K562 (cell line): ENCODE data around the gene DAGLB. TPM values are rescaled to one million over a fixed set of nuclear protein-coding genes. Genes with fewer than 3 reads are reported as not detected.
A peak's percentile ranks its signal among the peaks of the same experiment; 100 is the strongest.

Source experiments
- ATAC-seq: fragments of 200-7000 bp; cut with Tn5 transposase; 3 replicates; pipeline ENCODE4 v1.9.1; 2020; ENCODE audit warnings: moderate library complexity
- BruUV-seq: library from RNA; stranded (reverse); fragments of 400-500 nt; replicated peaks from 2 replicates; lab custom pipeline; 2021; lab: Mats Ljungman, UMichigan
- CTCF ChIA-PET: fragments of 300-600 bp; formaldehyde crosslinking; extraction: SDS; loops from one replicate; lab custom pipeline; 2021; ENCODE audit warnings: low intra/inter-chr PET ratio; lab: Yijun Ruan, JAX
- POLR2A ChIA-PET: fragments of 300-600, 350-650 bp; sonication (Branson Sonifier 250); formaldehyde crosslinking; extraction: SDS; loops from one replicate; lab custom pipeline; 2021; ENCODE audit warnings: antibody characterized with exemption, inconsistent platforms; lab: Yijun Ruan, JAX
- DNase-seq, 4 experiments: peaks; one replicate each; pipeline versions ENCODE4 v3.0.0 to v3.0.0-alpha.2; 2011 to 2018; ENCODE audit warnings: low spot score in 3 of 4, mixed read lengths in 3 of 4; ENCODE audit errors: extremely low read depth in 1 of 4
- FAIRE-seq: peaks from 2 replicates; lab custom pipeline; 2011; peaks lifted over from hg19 to GRCh38; lab: Jason Lieb, UNC
- H2AFZ ChIP-seq: 2 replicates; pipeline ENCODE4 v1.6.0; 2011; ENCODE audit warnings: low read depth, low read length, control low read depth, inconsistent platforms
- H3K27ac ChIP-seq: fragments of 200-600 bp; 3 replicates; pipeline ENCODE4 v1.8.0; 2011; ENCODE audit warnings: low read depth, mild to moderate bottlenecking, control low read depth, inconsistent platforms, low read length, moderate library complexity, mixed read lengths; ENCODE audit errors: extremely low read depth
- H3K27me3 ChIP-seq, 2 experiments: fragments of 300-600 bp in 1 of 2; 2 replicates in 1 of 2; 3 replicates in 1 of 2; pipeline versions ENCODE4 v1.6.0 to v1.8.0; 2011; ENCODE audit warnings: inconsistent platforms in 2 of 2, low read length in 2 of 2, mild to moderate bottlenecking in 1 of 2, mixed read lengths in 1 of 2, moderate library complexity in 1 of 2; ENCODE audit not compliant: control insufficient read depth in 2 of 2, insufficient read depth in 2 of 2
- H3K36me3 ChIP-seq: fragments of 300-600 bp; 3 replicates; pipeline ENCODE4 v1.8.0; 2011; ENCODE audit warnings: mild to moderate bottlenecking, low read length, inconsistent platforms; ENCODE audit not compliant: control insufficient read depth, insufficient read depth
- H3K4me1 ChIP-seq, 2 experiments: fragments of 200-600 bp in 1 of 2; replicated peaks in 1 of 2; 2 replicates in 1 of 2; 3 replicates in 1 of 2; pipeline versions ENCODE4 v1.5.1 to v1.8.0; 2011; ENCODE audit warnings: inconsistent platforms in 2 of 2, low read length in 2 of 2, mild to moderate bottlenecking in 1 of 2, mixed read lengths in 1 of 2, moderate library complexity in 1 of 2; ENCODE audit not compliant: control insufficient read depth in 2 of 2, insufficient read depth in 2 of 2
- H3K4me2 ChIP-seq: 2 replicates; pipeline ENCODE4 v1.6.1; 2011; ENCODE audit warnings: low read length, control low read depth, inconsistent platforms, mixed read lengths; ENCODE audit not compliant: insufficient read depth
- H3K4me3 ChIP-seq: fragments of 200-600 bp; sonication (generic), shearing (Covaris generic); 2 replicates; pipeline ENCODE4 v1.5.1; 2016; ENCODE audit warnings: control low read depth, inconsistent platforms
- H3K79me2 ChIP-seq: fragments of 200-600 bp; 3 replicates; pipeline ENCODE4 v1.8.0; 2011; ENCODE audit warnings: low read length, inconsistent platforms; ENCODE audit not compliant: control insufficient read depth, insufficient read depth
- H3K9ac ChIP-seq, 2 experiments: 2 replicates each; pipeline versions ENCODE4 v1.6.0 to v1.6.1; 2011; ENCODE audit warnings: low read depth in 2 of 2, low read length in 2 of 2, control low read depth in 1 of 2, inconsistent platforms in 1 of 2, mild to moderate bottlenecking in 1 of 2, mixed read lengths in 1 of 2; ENCODE audit not compliant: insufficient read depth in 1 of 2
- H3K9me1 ChIP-seq: one replicate; pipeline ENCODE4 v1.6.0; 2011; ENCODE audit warnings: inconsistent platforms, mild to moderate bottlenecking, low read length, moderate library complexity; ENCODE audit not compliant: control insufficient read depth, insufficient read depth
- H3K9me3 ChIP-seq: replicated peaks from 2 replicates; pipeline ENCODE4 v1.5.1; 2011; ENCODE audit warnings: low read depth, low read length, inconsistent platforms; ENCODE audit not compliant: control insufficient read depth, insufficient read depth
- H4K20me1 ChIP-seq: replicated peaks from 2 replicates; pipeline ENCODE4 v1.6.1; 2011; ENCODE audit warnings: low read length, inconsistent platforms, mixed read lengths; ENCODE audit not compliant: control insufficient read depth, insufficient read depth
- JUND ChIP-seq, 2 experiments: IDR thresholded peaks; 2 replicates in 1 of 2; 3 replicates in 1 of 2; pipeline ENCODE4 v1.6.1; 2011; ENCODE audit warnings: borderline replicate concordance in 2 of 2, low read depth in 2 of 2, low read length in 2 of 2, improper control_type of control experiment in 1 of 2, missing biosample characterization in 1 of 2, missing genetic modification characterization in 1 of 2, missing genetic modification reagents in 1 of 2
- PHF21A ChIP-seq: fragments of 450-650 bp; IDR thresholded peaks from 2 replicates; pipeline ENCODE4 v1.6.1; 2017; ENCODE audit warnings: low read depth, borderline replicate concordance
- POLR2G ChIP-seq: fragments of 200-400 bp; formaldehyde crosslinking; IDR thresholded peaks from 2 replicates; pipeline ENCODE4 v1.6.1; 2017; ENCODE audit warnings: low read depth, mild to moderate bottlenecking, antibody characterized with exemption, low read length, moderate library complexity
- ZNF121 ChIP-seq: sonication (generic); formaldehyde crosslinking; conservative IDR thresholded peaks from 2 replicates; pipeline ENCODE4 v1.8.0; 2022; ENCODE audit warnings: missing genetic modification reagents
- ZNF124 ChIP-seq: sonication (generic); formaldehyde crosslinking; IDR thresholded peaks from 2 replicates; pipeline ENCODE4 v1.8.1; 2022; ENCODE audit warnings: missing genetic modification reagents
- WGBS: fragments of 100-300 bp; shearing (Covaris generic); methylation state at CpG from one replicate; pipeline ENCODE4 v1.1.6; 2016; ENCODE audit warnings: low coverage, mixed read lengths; ENCODE audit not compliant: insufficient coverage; ENCODE audit errors: missing lambda C conversion rate; 5-methylcytosine and 5-hydroxymethylcytosine counted together
- in situ Hi-C: fragments of 300-500 bp; cut with MboI; formaldehyde crosslinking; loops from 4 replicates; pipeline ENCODE4 v1.15.0; 2018; ENCODE audit warnings: inconsistent platforms, mixed read lengths
- intact Hi-C: fragments of 100-400 bp; cut with micrococcal nuclease; formaldehyde crosslinking; loops from 2 replicates; pipeline ENCODE4 v1.14.2; 2022
- polyA plus RNA-seq, 8 experiments: library from polyadenylated mRNA; depleted of rRNA in 4 of 8; stranded (reverse) in 5 of 8; unstranded in 3 of 8; fragments of >200 nt; fragmentation: Nextera tagmentation in 2 of 8; fragmentation: Illumina TruSeq in 1 of 8; extraction: Ambion mirVana in 2 of 8; extraction: Trizol in 1 of 8; gene quantifications; 2 replicates each; pipeline versions ENCODE4 v1.2.1 to v1.2.3, GENCODE V29; 2011 to 2014; ENCODE audit warnings: inconsistent platforms in 1 of 8, missing spikeins in 1 of 8
- total RNA-seq, 7 experiments: library from RNA; depleted of rRNA in 6 of 7; stranded (reverse); fragments of >200 nt in 6 of 7; fragmentation: Illumina TruSeq in 2 of 7; extraction: Trizol in 2 of 7; gene quantifications; 2 replicates each; pipeline versions ENCODE4 v1.2.1 to v1.2.3, GENCODE V29; 2011 to 2021; ENCODE audit warnings: low replicate concordance in 1 of 7

Gene DAGLB
- total and polyA plus RNA-seq, 9 of the 15 experiments (the other 6 are each of a cell fraction or from before 2014, with no cell fraction given), result 0.92 to 16.4 (median 9.3) TPM

DNA sequence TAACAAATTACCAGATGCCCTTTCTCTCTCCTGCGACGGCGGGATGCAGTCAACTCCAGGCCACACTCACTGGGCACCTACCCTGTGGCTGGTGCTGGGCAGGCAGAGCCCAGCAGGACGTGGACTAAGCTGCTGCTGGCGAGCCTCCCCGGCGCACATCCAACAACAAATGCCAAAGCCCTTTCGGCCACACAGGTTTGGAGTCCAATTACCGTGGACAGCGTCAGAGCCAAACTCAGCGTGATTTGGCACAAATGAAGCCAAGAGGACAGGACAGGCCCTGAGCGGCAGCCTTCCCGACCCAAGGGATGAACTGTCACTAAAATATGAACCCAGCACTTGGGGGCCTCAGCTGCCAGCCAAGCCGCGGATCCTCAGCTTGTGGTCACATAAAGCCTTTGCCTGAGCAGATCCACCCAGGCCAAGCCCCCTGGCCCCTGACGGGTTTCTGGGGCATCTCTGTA lies 28.4 kb downstream of the DAGLB start:
- no peak for FAIRE-seq
- intact Hi-C loops, result no loop called here
- Histone ChIP-seq H4K20me1 (no peaks in the 10 kb centered on the region), H3K36me3 (peaks cover 46% of the 10 kb centered on the region; the same call in 2 of the 3 replicates), H3K9me1 (no peaks in the 10 kb centered on the region), H3K79me2 (no peaks in the 10 kb centered on the region), H3K4me1 (peaks cover 0 to 12% of the 10 kb centered on the region in 2 experiments; a peak in 2 of 5 replicates), H3K9me3 (peaks cover 3% of the 10 kb centered on the region; the same call in 1 of the 2 replicates), H3K4me3 (no peak overlapping the region), H2AFZ (no peak overlapping the region), H3K27ac (no peak overlapping the region), H3K4me2 (no peak overlapping the region), H3K9ac (0 out of 4 replicates have a peak overlapping the region, but pooled peaks of 1 of the 2 experiments have one; percentile 61), H3K27me3 (no peaks in the 10 kb centered on the region)
- ChIA-PET POLR2A (no interaction called here), CTCF (no interaction called here)
- WGBS, result 95% methylated on average over 15 of the region's 16 CpGs
- no TSS peak for BruUV-seq
- in situ Hi-C loops, result no loop called here
- ATAC-seq, result no peak
- no peak for TF ChIP-seq ZNF124 (CRISPR knock-in tag)
- TF ChIP-seq POLR2G, result peak; percentile 36; the same call in 1 of the 2 replicates
- TF ChIP-seq JUND (IDR thresholded peaks at IDR 0.05; ENCODE audit: borderline replicate concordance, low read depth, low read length), result no peak
- TF ChIP-seq JUND (tag; IDR thresholded peaks at IDR 0.05; ENCODE audit: borderline replicate concordance, low read depth, low read length), result no peak
- DNase-seq, result no peak

DNA sequence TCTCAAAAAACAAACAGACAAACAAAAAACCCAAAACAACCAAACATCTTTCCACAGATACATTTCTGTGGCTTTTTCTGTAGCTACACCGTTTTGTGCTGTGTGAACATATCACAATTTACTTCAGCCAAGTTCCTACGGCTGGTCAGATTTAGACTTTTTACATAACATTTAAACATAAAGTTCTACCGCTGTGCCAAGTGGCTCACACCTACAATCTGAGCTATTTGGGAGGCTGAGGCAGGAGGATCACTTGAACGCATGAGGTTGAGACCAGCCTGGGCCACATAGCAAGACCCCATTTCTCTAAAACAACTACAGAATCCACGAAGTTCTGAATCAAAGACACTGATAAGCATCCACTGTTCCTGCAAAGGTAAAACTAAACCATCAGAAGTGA lies 30.3 kb downstream of the DAGLB start:
- TF ChIP-seq PHF21A (no peak), ZNF121 (CRISPR knock-in tag) (peak; percentile 56)
- H3K9me1 ChIP-seq, result no peaks in the 10 kb centered on the region
- no peak overlapping the region for H3K27ac ChIP-seq
- H3K9me3 ChIP-seq, result peaks cover 3% of the 10 kb centered on the region; the same call in 1 of the 2 replicates
- H3K4me2 ChIP-seq, result no peak overlapping the region
- DNase-seq (no peak), ATAC-seq (no peak), FAIRE-seq (peak; percentile 11)
- no peaks in the 10 kb centered on the region for H3K79me2 ChIP-seq
- in situ Hi-C loops (no loop called here), intact Hi-C loops (no loop called here)
- no peak overlapping the region for H2AFZ ChIP-seq
- no peaks in the 10 kb centered on the region for H4K20me1 ChIP-seq
- H3K4me3 ChIP-seq, result no peak overlapping the region
- H3K36me3 ChIP-seq, result peaks cover 51% of the 10 kb centered on the region; the same call in 2 of the 3 replicates
- H3K4me1 ChIP-seq, result peaks cover 0 to 8% of the 10 kb centered on the region in 2 experiments; a peak in 1 of 5 replicates
- H3K9ac ChIP-seq, result no peak overlapping the region
- H3K27me3 ChIP-seq, result no peaks in the 10 kb centered on the region
- WGBS, result 81% methylated on average over 5 of the region's 5 CpGs
- ChIA-PET CTCF (no interaction called here), POLR2A (interaction anchor here (0.6 to 1.3 kb wide), 3 partner anchors 17 to 429 kb away, joined by 3 to 4 read pairs (median 3); no protein-coding TSS in a partner anchor)
- no TSS peak for BruUV-seq
